Suppressor macrophage treated with lipopolysaccharide for 1 hour (primary cell): ENCODE data around the gene ZNF565.
A peak's percentile ranks its signal among the peaks of the same experiment; 100 is the strongest.
"Not testable (repeated sequence)": the region's sequence is repeated elsewhere in the genome, so short reads cannot be mapped to it uniquely, and the experiment has no call there.

Source experiments
- DNase-seq, 3 donors: peaks; one replicate each; pipeline ENCODE4 v3.0.0-alpha.2; 2020 to 2022

Gene ZNF565

GRCh38 chr19:36214386-36215275 lies at the start of gene ZNF565, which contains the start of gene ZNF146:
Gene ZNF565 (minus strand): TSS chr19:36214665. CDS start chr19:36201985, 12,680 bp downstream.
Gene ZNF146 (plus strand): TSS chr19:36215106. CDS start chr19:36236441, 21,335 bp downstream.
- DNase-seq: peak; percentile 98 to 99 (median 99)

- DNase-seq: no peak
These were observed 44.7 kb upstream of the ZNF565 start for GRCh38 chr19:36259211-36259610.

- DNase-seq: no peak
These were observed 43.8 kb upstream of the ZNF565 start for GRCh38 chr19:36258028-36258875.

GRCh38 chr19:36257520-36257876 lies 43.0 kb upstream of the ZNF565 start:
- DNase-seq: no peak

- no peak for DNase-seq
These were observed 42.5 kb upstream of the ZNF565 start for GRCh38 chr19:36256853-36257519.

- no peak for DNase-seq
These were observed 41.6 kb upstream of the ZNF565 start for GRCh38 chr19:36256064-36256463.

- DNase-seq: no peak
These were observed 40.9 kb upstream of the ZNF565 start for GRCh38 chr19:36255316-36255715.

- DNase-seq: no peak
These were observed 40.4 kb upstream of the ZNF565 start for GRCh38 chr19:36254848-36255247.

- no peak for DNase-seq
These were observed 37.6 kb upstream of the ZNF565 start for GRCh38 chr19:36252047-36252446.

- no peak for DNase-seq
These were observed 31.6 kb upstream of the ZNF565 start for GRCh38 chr19:36246006-36246481.

GRCh38 chr19:36245210-36246005 lies 30.9 kb upstream of the ZNF565 start:
- DNase-seq: no peak

- no peak for DNase-seq
These were observed 29.6 kb upstream of the ZNF565 start for GRCh38 chr19:36244066-36244465.

- DNase-seq: no peak
These were observed 22.5 kb upstream of the ZNF565 start for GRCh38 chr19:36236946-36237310.

GRCh38 chr19:36236304-36236945 lies 22.0 kb upstream of the ZNF565 start:
- no peak for DNase-seq

- DNase-seq: not testable (repeated sequence)
These were observed 19.2 kb upstream of the ZNF565 start for GRCh38 chr19:36233626-36234025.

- DNase-seq: no peak
These were observed 10.9 kb upstream of the ZNF565 start for GRCh38 chr19:36225219-36225892.

- no peak for DNase-seq
These were observed 8.0 kb upstream of the ZNF565 start for GRCh38 chr19:36222503-36222902.

GRCh38 chr19:36221474-36221873 lies 7.0 kb upstream of the ZNF565 start:
- no peak for DNase-seq

- DNase-seq: peak; percentile 35 to 53 (median 41)
These were observed 1.0 kb upstream of the ZNF565 start for GRCh38 chr19:36215276-36216123.

GRCh38 chr19:36212895-36213294 lies 1.6 kb downstream of the ZNF565 start:
- DNase-seq: no peak
